ENCODE measurements around the gene FERMT3.
A peak's percentile ranks its signal among the peaks of the same experiment; 100 is the strongest.

Gene FERMT3

GRCh38 chr11:64251016-64251752, 44.7 kb downstream of the FERMT3 start, which contains the start of gene PLCB3:
PLCB3 (plus strand) TSS chr11:64251530; CDS start chr11:64251650, 120 bp downstream.
- peak; percentile 59 for DNase-seq

- DNase-seq = no peak
Measured at GRCh38 chr11:64251753-64252002, 45.2 kb downstream of the FERMT3 start.

- DNase-seq = no peak
Measured at GRCh38 chr11:64252003-64252872, 45.7 kb downstream of the FERMT3 start.

- no peak for DNase-seq
Measured at GRCh38 chr11:64253043-64253442, 46.5 kb downstream of the FERMT3 start.

- no peak for DNase-seq
Measured at GRCh38 chr11:64253481-64253880, 47.0 kb downstream of the FERMT3 start.

- no peak for DNase-seq
Measured at GRCh38 chr11:64254326-64254725, 47.8 kb downstream of the FERMT3 start.

- DNase-seq = no peak
Measured at GRCh38 chr11:64255135-64256128, 48.9 kb downstream of the FERMT3 start.

GRCh38 chr11:64256300-64256699, 49.8 kb downstream of the FERMT3 start:
- DNase-seq = no peak

- DNase-seq = no peak
Measured at GRCh38 chr11:64258356-64258755, 51.8 kb downstream of the FERMT3 start.

- no peak for DNase-seq
Measured at GRCh38 chr11:64258946-64259532, 52.5 kb downstream of the FERMT3 start.

GRCh38 chr11:64259533-64260067, 53.1 kb downstream of the FERMT3 start:
- DNase-seq = no peak

- DNase-seq = no peak
Measured at GRCh38 chr11:64260147-64260708, 53.7 kb downstream of the FERMT3 start.

GRCh38 chr11:64261556-64262080, 55.1 kb downstream of the FERMT3 start:
- DNase-seq = no peak

- no peak for DNase-seq
Measured at GRCh38 chr11:64262271-64263002, 55.9 kb downstream of the FERMT3 start.

GRCh38 chr11:64263021-64263946, 56.8 kb downstream of the FERMT3 start:
- DNase-seq = no peak

- DNase-seq = no peak
Measured at GRCh38 chr11:64263947-64264317, 57.4 kb downstream of the FERMT3 start.

GRCh38 chr11:64264371-64264852, 57.9 kb downstream of the FERMT3 start:
- DNase-seq = no peak

GRCh38 chr11:64265176-64266160, 58.9 kb downstream of the FERMT3 start:
- DNase-seq = no peak
